Body of pancreas (tissue), 4 donors: ENCODE measurements around the gene ZFHX3.

Experiments
- CTCF ChIP-seq, 7 experiments: fragments of 450-650 bp in 4 of 7; fragments of 200-600 bp in 3 of 7; sonication (generic) in 3 of 7; IDR thresholded peaks; one replicate each; pipeline ENCODE4 v1.5.1; 2016 to 2019; ENCODE audit warnings: antibody characterized with exemption in 7 of 7
- POLR2A ChIP-seq, 3 donors: fragments of 450-650 bp; IDR thresholded peaks; one replicate each; pipeline ENCODE4 v1.6.1; 2016; ENCODE audit warnings: antibody characterized with exemption in 3 of 3, mild to moderate bottlenecking in 2 of 3

DNA sequence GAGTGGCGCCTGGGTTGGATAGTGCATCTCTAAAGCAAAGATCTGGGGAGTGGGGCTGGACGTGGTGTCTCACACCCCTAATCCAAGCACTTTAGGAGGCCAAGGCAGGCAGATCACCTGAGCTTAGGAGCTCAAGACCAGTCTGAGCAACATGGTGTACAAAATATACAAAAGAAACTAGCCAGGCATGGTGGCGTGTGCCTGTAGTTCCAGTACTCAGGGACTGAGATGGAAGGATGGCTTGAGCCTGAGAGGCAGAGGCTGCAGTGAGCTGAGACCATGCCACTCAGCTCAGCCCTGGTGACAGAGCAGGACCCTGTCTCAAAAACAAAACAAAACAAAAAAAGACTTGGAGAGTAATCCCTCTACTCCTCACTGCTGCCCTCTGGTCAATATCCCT, 96.0 kb downstream of the ZFHX3 start:
- TF ChIP-seq CTCF (IDR thresholded peaks at IDR 0.05) (no peak), POLR2A (IDR thresholded peaks at IDR 0.05) (no peak)
